Keratinocyte (primary cell): ENCODE measurements around the gene INO80. TPM values are rescaled to one million over a fixed set of nuclear protein-coding genes. Genes with fewer than 3 reads are reported as not detected.

Experiments used
- DNase-seq: peaks from one replicate; pipeline ENCODE4 v3.0.0-alpha.2; 2011; ENCODE audit warnings: low read depth, missing footprints, low spot score
- FAIRE-seq: peaks from 2 replicates; lab custom pipeline; 2011; peaks lifted over from hg19 to GRCh38; lab: Jason Lieb, UNC
- H2AFZ ChIP-seq: 2 replicates; pipeline ENCODE4 v1.6.0; 2012; ENCODE audit warnings: low read length, control low read depth, inconsistent platforms; ENCODE audit not compliant: control insufficient read depth
- H3K27ac ChIP-seq: 2 replicates; pipeline ENCODE4 v1.5.1; 2011; ENCODE audit warnings: low read length; ENCODE audit not compliant: control insufficient read depth, insufficient read depth
- H3K27me3 ChIP-seq: 3 replicates; pipeline ENCODE4 v1.6.0; 2011; ENCODE audit warnings: low read length; ENCODE audit not compliant: control insufficient read depth, insufficient read depth; ENCODE audit errors: extremely low read depth
- H3K36me3 ChIP-seq, 2 experiments: 2 replicates in 1 of 2; 3 replicates in 1 of 2; pipeline ENCODE4 v1.5.1; 2011; ENCODE audit warnings: low read length in 2 of 2, mild to moderate bottlenecking in 1 of 2; ENCODE audit not compliant: control insufficient read depth in 2 of 2, insufficient read depth in 2 of 2; ENCODE audit errors: extremely low read depth in 1 of 2
- H3K4me1 ChIP-seq: 3 replicates; pipeline ENCODE4 v1.5.1; 2011; ENCODE audit warnings: low read length; ENCODE audit not compliant: control insufficient read depth, insufficient read depth; ENCODE audit errors: extremely low read depth
- H3K4me2 ChIP-seq: 3 replicates; pipeline ENCODE4 v1.6.0; 2011; ENCODE audit warnings: low read depth, low read length; ENCODE audit not compliant: control insufficient read depth, insufficient read depth; ENCODE audit errors: extremely low read depth
- H3K4me3 ChIP-seq, 3 experiments: fragments of 200-600 bp in 1 of 3; sonication (generic) in 1 of 3; 2 replicates in 2 of 3; 3 replicates in 1 of 3; pipeline ENCODE4 v1.5.1; 2011 to 2016; ENCODE audit warnings: low read length in 3 of 3, mild to moderate bottlenecking in 3 of 3, control low read depth in 2 of 3, inconsistent platforms in 1 of 3, low read depth in 1 of 3, mixed read lengths in 1 of 3, mixed run types in 1 of 3, moderate library complexity in 1 of 3; ENCODE audit not compliant: control insufficient read depth in 2 of 3, insufficient read depth in 2 of 3; ENCODE audit errors: extremely low read depth in 1 of 3
- H3K79me2 ChIP-seq: 2 replicates; pipeline ENCODE4 v1.6.0; 2012; ENCODE audit warnings: low read length; ENCODE audit not compliant: control insufficient read depth, insufficient read depth
- H3K9ac ChIP-seq: 3 replicates; pipeline ENCODE4 v1.6.0; 2011; ENCODE audit warnings: low read length; ENCODE audit not compliant: control insufficient read depth, insufficient read depth; ENCODE audit errors: extremely low read depth
- H3K9me1 ChIP-seq: 3 replicates; pipeline ENCODE4 v1.6.0; 2011; ENCODE audit warnings: low read length; ENCODE audit not compliant: control insufficient read depth, insufficient read depth; ENCODE audit errors: extremely low read depth
- H3K9me3 ChIP-seq: 2 replicates; pipeline ENCODE4 v1.5.1; 2012; ENCODE audit warnings: low read depth, low read length; ENCODE audit not compliant: control insufficient read depth
- H4K20me1 ChIP-seq: 3 replicates; pipeline ENCODE4 v1.6.0; 2011; ENCODE audit warnings: low read length; ENCODE audit not compliant: control insufficient read depth, insufficient read depth; ENCODE audit errors: extremely low read depth
- CTCF ChIP-seq, 3 experiments: IDR thresholded peaks in 1 of 3; conservative IDR thresholded peaks in 1 of 3; optimal IDR thresholded peaks in 1 of 3; 2 replicates in 2 of 3; 3 replicates in 1 of 3; pipeline versions ENCODE3 to v1.5.1; 2011; ENCODE audit warnings: low read length in 3 of 3, mild to moderate bottlenecking in 3 of 3, moderate library complexity in 2 of 3, control low read depth in 1 of 3, inconsistent platforms in 1 of 3; ENCODE audit not compliant: insufficient read depth in 2 of 3; ENCODE audit errors: extremely low read depth in 1 of 3
- EZH2 ChIP-seq: IDR thresholded peaks from one replicate; pipeline ENCODE4 v1.6.1; 2012; ENCODE audit warnings: inconsistent platforms, mild to moderate bottlenecking, low read length, moderate library complexity
- dilution Hi-C: fragments of 300-500 bp; cut with MboI; formaldehyde crosslinking; loops from one replicate; pipeline ENCODE4 v1.7.0; 2020; ENCODE audit warnings: low sequenced_read_pairs; ENCODE audit not compliant: extremely low pct_ligation_motif_present
- polyA plus RNA-seq, 5 experiments: library from polyadenylated mRNA; depleted of rRNA in 3 of 5; stranded (reverse) in 3 of 5; stranded (forward) in 1 of 5; unstranded in 1 of 5; fragments of >200 nt; gene quantifications; 1 replicate in 1 of 5; 2 replicates in 3 of 5; 3 replicates in 1 of 5; pipeline versions ENCODE4 v1.2.1 to v1.2.3, GENCODE V29; 2011 to 2012; ENCODE audit warnings: missing spikeins in 2 of 5, low read depth in 1 of 5, low replicate concordance in 1 of 5

The INO80 gene
- polyA plus RNA-seq, 1 donor (not counting 4 experiments of a cell fraction or from before 2014, with no cell fraction given) = 10.3 TPM

DNA sequence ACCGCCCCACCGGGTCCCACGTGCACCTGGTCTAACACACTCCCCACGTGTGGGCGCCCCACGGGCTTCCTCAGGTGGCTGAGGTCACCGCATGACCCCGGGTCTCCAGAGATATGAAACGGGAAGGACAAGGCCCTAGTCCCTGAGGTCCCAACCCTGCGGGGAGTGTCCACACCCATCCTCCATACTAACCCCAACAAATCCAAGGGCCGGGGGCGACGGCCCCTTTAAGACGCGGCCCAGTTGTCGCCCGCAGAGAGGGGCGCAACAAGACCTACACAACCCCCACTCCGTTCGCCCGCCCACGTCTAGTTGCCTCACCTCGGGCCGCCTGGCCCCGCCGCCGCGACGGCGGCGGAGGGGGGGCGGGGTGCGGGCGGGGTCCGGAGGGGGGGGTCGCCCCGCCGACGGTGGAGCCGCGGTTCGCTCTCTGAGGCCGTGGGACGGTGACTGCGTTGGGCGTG lies 396 bp downstream of the INO80 start:
- TF ChIP-seq CTCF (optimal IDR thresholded peaks at IDR 0.05 in 1 of 3, IDR thresholded peaks at IDR 0.05 in 1 of 3, conservative IDR thresholded peaks at IDR 0.05 in 1 of 3; ENCODE audit: extremely low read depth in 1 of 3, insufficient read depth in 2 of 3, low read length in 3 of 3) (no peak), EZH2 (no peak)
- H3K9me1 ChIP-seq = no peaks in the 10 kb centered on the region
- peaks cover 0 to 4% of the 10 kb centered on the region in 2 experiments for H3K36me3 ChIP-seq
- H3K4me1 ChIP-seq = peaks cover 13% of the 10 kb centered on the region
- dilution Hi-C loops = no loop called here
- peak overlapping the region; percentile 90 for H2AFZ ChIP-seq
- H3K9ac ChIP-seq = peak overlapping the region; percentile 100
- peaks cover 49% of the 10 kb centered on the region for H3K79me2 ChIP-seq
- peak overlapping the region; percentile 99 for H3K27ac ChIP-seq
- H3K4me3 ChIP-seq = peak overlapping the region; percentile 81 to 97 (median 91)
- no peaks in the 10 kb centered on the region for H3K27me3 ChIP-seq
- H3K9me3 ChIP-seq = no peaks in the 10 kb centered on the region
- peak overlapping the region; percentile 80 for H3K4me2 ChIP-seq
- DNase-seq (peak; percentile 49), FAIRE-seq (no peak)
- no peaks in the 10 kb centered on the region for H4K20me1 ChIP-seq

GRCh38 chr15:41115161-41115651 lies 874 bp downstream of the INO80 start:
- no peak for FAIRE-seq
- peaks cover 13% of the 10 kb centered on the region for H3K4me1 ChIP-seq

More at GRCh38 chr15:41115161-41115651, 874 bp downstream of the INO80 start:
- no peak for TF ChIP-seq EZH2
- TF ChIP-seq CTCF (optimal IDR thresholded peaks at IDR 0.05 in 1 of 3, IDR thresholded peaks at IDR 0.05 in 1 of 3, conservative IDR thresholded peaks at IDR 0.05 in 1 of 3; ENCODE audit: extremely low read depth in 1 of 3, insufficient read depth in 2 of 3, low read length in 3 of 3) = no peak
- peak overlapping the region; percentile 81 to 97 (median 91) for H3K4me3 ChIP-seq
- dilution Hi-C loops = no loop called here
- H3K79me2 ChIP-seq = peaks cover 54% of the 10 kb centered on the region
- peaks cover 0 to 6% of the 10 kb centered on the region in 2 experiments for H3K36me3 ChIP-seq
- H3K9ac ChIP-seq = peak overlapping the region; percentile 100
- H3K4me2 ChIP-seq = peak overlapping the region; percentile 80
- no peaks in the 10 kb centered on the region for H3K9me1 ChIP-seq
- no peaks in the 10 kb centered on the region for H3K9me3 ChIP-seq
- H3K27me3 ChIP-seq = no peaks in the 10 kb centered on the region
- peak; percentile 25 for DNase-seq
- H3K27ac ChIP-seq = peak overlapping the region; percentile 99
- H4K20me1 ChIP-seq = no peaks in the 10 kb centered on the region
- peak overlapping the region; percentile 54 for H2AFZ ChIP-seq
